HCT116 (cell line): ENCODE measurements around the gene SKAP1. TPM values are rescaled to one million over a fixed set of nuclear protein-coding genes. Genes with fewer than 3 reads are reported as not detected.
"Not testable (repeated sequence)": the region's sequence is repeated elsewhere in the genome, so short reads cannot be mapped to it uniquely, and the experiment has no call there.

Experiments used
- ATAC-seq: fragments of 200-7000 bp; cut with Tn5 transposase; 2 replicates; pipeline ENCODE4 v1.9.1; 2020; ENCODE audit warnings: mild to moderate bottlenecking, moderate library complexity
- BruUV-seq: library from RNA; stranded (reverse); fragments of 400-500 nt; replicated peaks from 2 replicates; lab custom pipeline; 2021; lab: Mats Ljungman, UMichigan
- CTCF ChIA-PET: fragments of 300-600 bp; sonication (Branson Sonifier 250); formaldehyde crosslinking; loops from one replicate; lab custom pipeline; 2021; ENCODE audit warnings: antibody characterized with exemption; lab: Charles Lee
- POLR2A ChIA-PET: fragments of 300-600, 350-600 bp; sonication (Branson Sonifier 250); formaldehyde crosslinking; loops from one replicate; lab custom pipeline; 2021; ENCODE audit warnings: antibody characterized with exemption; lab: Charles Lee
- RAD21 ChIA-PET, 2 experiments: fragments of 300-600 bp; sonication (Branson Sonifier 250); formaldehyde crosslinking; loops; one replicate each; lab custom pipeline; 2023; ENCODE audit warnings: low total read pairs in 2 of 2; ENCODE audit not compliant: uncharacterized antibody in 2 of 2, unreplicated experiment in 2 of 2, low non-redundant PET in 1 of 2; lab: Charles Lee
- DNase-seq: peaks from one replicate; pipeline ENCODE4 v3.0.0-alpha.2; 2010; ENCODE audit warnings: low read depth, low spot score
- H2AFZ ChIP-seq: fragments of 200-600 bp; shearing (Covaris generic), sonication (generic); 2 replicates; pipeline ENCODE4 v1.6.1; 2017; ENCODE audit warnings: low read depth, mixed run types, mixed read lengths, antibody characterized with exemption, low read length; ENCODE audit not compliant: poor library complexity, severe bottlenecking
- H3K27ac ChIP-seq: 2 replicates; pipeline ENCODE4 v1.5.1; 2012; ENCODE audit warnings: low read depth, low read length
- H3K27me3 ChIP-seq: fragments of 200-600 bp; sonication (generic); 2 replicates; pipeline ENCODE4 v1.6.1; 2016; ENCODE audit warnings: mixed run types, low read length, mixed read lengths; ENCODE audit not compliant: insufficient read depth
- H3K36me3 ChIP-seq, 2 experiments: fragments of 200-500 bp in 1 of 2; fragments of 200-600 bp in 1 of 2; sonication (Bioruptor generic) in 1 of 2; sonication (generic) in 1 of 2; 2 replicates each; pipeline versions ENCODE4 v1.5.1 to v1.6.1; 2014 to 2016; ENCODE audit warnings: low read length in 2 of 2, inconsistent platforms in 1 of 2, mixed read lengths in 1 of 2, mixed run types in 1 of 2; ENCODE audit not compliant: insufficient read depth in 2 of 2, control insufficient read depth in 1 of 2
- H3K4me1 ChIP-seq, 2 experiments: fragments of 200-600 bp in 1 of 2; sonication (generic) in 1 of 2; 2 replicates each; pipeline versions ENCODE4 v1.5.1 to v1.6.1; 2012 to 2017; ENCODE audit warnings: low read length in 2 of 2, inconsistent platforms in 1 of 2, mild to moderate bottlenecking in 1 of 2, mixed read lengths in 1 of 2, mixed run types in 1 of 2, moderate library complexity in 1 of 2; ENCODE audit not compliant: insufficient read depth in 2 of 2, control insufficient read depth in 1 of 2
- H3K4me2 ChIP-seq: fragments of 200-600 bp; sonication (generic); 2 replicates; pipeline ENCODE4 v1.6.1; 2017; ENCODE audit warnings: mixed run types, low read length, mixed read lengths
- H3K4me3 ChIP-seq, 2 experiments: fragments of 200-600 bp in 1 of 2; sonication (generic) in 1 of 2; replicated peaks in 1 of 2; 2 replicates each; pipeline ENCODE4 v1.5.1; 2011 to 2016; ENCODE audit warnings: low read length in 2 of 2, control low read depth in 1 of 2, low read depth in 1 of 2, mild to moderate bottlenecking in 1 of 2, mixed read lengths in 1 of 2, mixed run types in 1 of 2
- H3K79me2 ChIP-seq: fragments of 200-600 bp; sonication (generic); 2 replicates; pipeline ENCODE4 v1.6.1; 2017; ENCODE audit warnings: mild to moderate bottlenecking, mixed run types, low read length, moderate library complexity, mixed read lengths; ENCODE audit not compliant: insufficient read depth
- H3K9ac ChIP-seq: fragments of 200-600 bp; sonication (generic); 2 replicates; pipeline ENCODE4 v1.6.1; 2016; ENCODE audit warnings: low read length, mixed read lengths
- H3K9me2 ChIP-seq: fragments of 200-600 bp; sonication (generic), shearing (Covaris generic); 2 replicates; pipeline ENCODE4 v1.6.1; 2017; ENCODE audit warnings: mixed run types, mild to moderate bottlenecking, moderate library complexity; ENCODE audit not compliant: insufficient read depth
- H3K9me3 ChIP-seq, 2 experiments: fragments of 200-500 bp in 1 of 2; fragments of 200-600 bp in 1 of 2; sonication (Bioruptor generic) in 1 of 2; sonication (generic) in 1 of 2; 2 replicates each; pipeline ENCODE4 v1.6.1; 2014 to 2017; ENCODE audit warnings: low read length in 2 of 2, mixed read lengths in 2 of 2, inconsistent platforms in 1 of 2, low read depth in 1 of 2, mild to moderate bottlenecking in 1 of 2, mixed run types in 1 of 2, moderate library complexity in 1 of 2; ENCODE audit not compliant: control insufficient read depth in 1 of 2, insufficient read depth in 1 of 2
- H4K20me1 ChIP-seq: fragments of 200-600 bp; sonication (generic), shearing (Covaris generic); 2 replicates; pipeline ENCODE4 v1.6.1; 2017; ENCODE audit warnings: mixed run types, mild to moderate bottlenecking, moderate library complexity; ENCODE audit not compliant: insufficient read depth
- CBX3 ChIP-seq: IDR thresholded peaks from 2 replicates; pipeline ENCODE4 v1.6.1; 2012; ENCODE audit warnings: low read depth
- EGR1 ChIP-seq: IDR thresholded peaks from 2 replicates; pipeline ENCODE4 v1.6.1; 2012; ENCODE audit warnings: low read depth
- EZH2 ChIP-seq: fragments of 200-600 bp; sonication (generic); IDR thresholded peaks from 2 replicates; pipeline ENCODE4 v1.6.1; 2017; ENCODE audit warnings: antibody characterized with exemption, mixed run types
- FOSL1 ChIP-seq: IDR thresholded peaks from 2 replicates; pipeline ENCODE4 v1.6.1; 2012; ENCODE audit warnings: low read depth
- MAX ChIP-seq: IDR thresholded peaks from 2 replicates; pipeline ENCODE4 v1.6.1; 2012
- POLR2A ChIP-seq: IDR thresholded peaks from 2 replicates; pipeline ENCODE4 v1.7.0; 2011; ENCODE audit warnings: borderline replicate concordance; ENCODE audit not compliant: insufficient read depth, insufficient read length; ENCODE audit errors: extremely low read depth
- POLR2AphosphoS5 ChIP-seq: IDR thresholded peaks from 2 replicates; pipeline ENCODE4 v1.6.1; 2011; ENCODE audit warnings: mild to moderate bottlenecking, low read depth, low read length, moderate library complexity
- RAD21 ChIP-seq: IDR thresholded peaks from 2 replicates; pipeline ENCODE4 v1.6.1; 2012; ENCODE audit warnings: low read depth, mild to moderate bottlenecking
- REST ChIP-seq: IDR thresholded peaks from 2 replicates; pipeline ENCODE4 v1.6.1; 2012; ENCODE audit warnings: low read depth
- SIN3A ChIP-seq: IDR thresholded peaks from 2 replicates; pipeline ENCODE4 v1.6.1; 2012; ENCODE audit warnings: low read depth
- SP1 ChIP-seq: IDR thresholded peaks from 2 replicates; pipeline ENCODE4 v1.6.1; 2012; ENCODE audit warnings: low read depth
- ZNF274 ChIP-seq: fragments of 200-500 bp; sonication (Bioruptor generic); IDR thresholded peaks from 2 replicates; pipeline ENCODE4 v1.6.1; 2014; ENCODE audit warnings: mild to moderate bottlenecking, low read depth, low read length, inconsistent platforms
- intact Hi-C: fragments of 100-400 bp; cut with micrococcal nuclease; formaldehyde crosslinking; loops from 2 replicates; pipeline ENCODE4 v1.10.0; 2022
- total RNA-seq: library from RNA; stranded (reverse); gene quantifications from one replicate; pipeline ENCODE4 v1.2.1, GENCODE V29; 2021; ENCODE audit not compliant: unreplicated experiment
- TF ChIP-seq, protein P1 (sequence below): IDR thresholded peaks from 2 replicates; pipeline ENCODE4 v1.6.1; 2012

SKAP1 gene
- total RNA-seq, 1 experiment from 2014 or later = 12.4 TPM

DNA sequence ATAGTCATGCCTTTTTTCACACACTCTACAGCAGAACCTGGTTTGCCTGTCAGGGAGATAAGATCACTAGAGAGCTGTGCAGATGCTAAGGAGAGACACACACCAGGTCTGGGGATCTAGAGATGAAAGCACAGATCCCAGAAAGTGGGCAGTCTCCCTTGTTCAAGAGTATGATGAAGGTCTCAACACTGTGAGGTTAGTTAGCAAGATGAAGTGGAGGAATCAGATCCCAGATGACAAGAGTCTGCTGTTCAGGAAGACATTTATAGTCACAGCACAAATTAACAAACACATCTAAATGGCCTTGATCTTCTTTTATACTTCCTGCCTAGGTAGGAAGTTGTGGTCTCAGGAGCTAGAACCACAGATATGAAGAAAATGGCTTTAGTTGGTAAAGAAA lies 23.4 kb upstream of the SKAP1 start (continued):
- TF ChIP-seq ZNF274 = no peak
- TF ChIP-seq POLR2AphosphoS5 = no peak
- TF ChIP-seq EZH2 = no peak
- TF ChIP-seq SP1 = no peak
- TF ChIP-seq EGR1 = no peak
- TF ChIP-seq, protein P1, sequence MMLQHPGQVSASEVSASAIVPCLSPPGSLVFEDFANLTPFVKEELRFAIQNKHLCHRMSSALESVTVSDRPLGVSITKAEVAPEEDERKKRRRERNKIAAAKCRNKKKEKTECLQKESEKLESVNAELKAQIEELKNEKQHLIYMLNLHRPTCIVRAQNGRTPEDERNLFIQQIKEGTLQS = no peak

GRCh38 chr17:48451489-48451888 lies 21.5 kb upstream of the SKAP1 start:
- H3K79me2 ChIP-seq = no peaks in the 10 kb centered on the region
- no peak overlapping the region for H3K9ac ChIP-seq
- no peak for DNase-seq
- no peaks in the 10 kb centered on the region for H4K20me1 ChIP-seq
- H3K9me3 ChIP-seq = no peaks in the 10 kb centered on the region
- H3K27me3 ChIP-seq = no peaks in the 10 kb centered on the region
- no peaks in the 10 kb centered on the region for H3K36me3 ChIP-seq
- H3K4me3 ChIP-seq = no peak overlapping the region
- H2AFZ ChIP-seq = no peak overlapping the region
- ChIA-PET CTCF (interaction anchor here (1.2 kb wide), 1 partner anchor 19 kb away, joined by 3 read pairs; no protein-coding TSS in a partner anchor), POLR2A (interaction anchor here (1.4 kb wide), 1 partner anchor 13 kb away, joined by 3 read pairs; no protein-coding TSS in a partner anchor), RAD21 (no interaction called here)
- intact Hi-C loops = no loop called here
- peaks cover 5 to 7% of the 10 kb centered on the region in 2 experiments for H3K4me1 ChIP-seq
- TF ChIP-seq RAD21 = no peak
- no peak for TF ChIP-seq REST
- no peak for TF ChIP-seq MAX
- TF ChIP-seq CBX3 = no peak
- no peak for TF ChIP-seq FOSL1
- no peak for TF ChIP-seq EZH2
- TF ChIP-seq SP1 = no peak
- TF ChIP-seq EGR1 = no peak
- TF ChIP-seq POLR2A = no peak
- no peak for TF ChIP-seq SIN3A
- H3K9me2 ChIP-seq = no peaks in the 10 kb centered on the region
- BruUV-seq = no TSS peak
- no peak overlapping the region for H3K27ac ChIP-seq
- H3K4me2 ChIP-seq = no peak overlapping the region
- no peak for ATAC-seq

- H3K27ac ChIP-seq, H3K4me2 ChIP-seq, H3K79me2 ChIP-seq, H3K9ac ChIP-seq, intact Hi-C loops, H3K9me3 ChIP-seq, POLR2A ChIA-PET, H4K20me1 ChIP-seq, CTCF ChIA-PET, ATAC-seq, H3K36me3 ChIP-seq, RAD21 ChIA-PET, H3K27me3 ChIP-seq, H2AFZ ChIP-seq, H3K4me1 ChIP-seq, H3K4me3 ChIP-seq, H3K9me2 ChIP-seq, DNase-seq, BruUV-seq: not testable (repeated sequence)
Observed at GRCh38 chr17:48449335-48449734, 19.3 kb upstream of the SKAP1 start.
